Heart right ventricle (tissue), 16 donors: ENCODE measurements around the gene TNFAIP8L3. TPM values are rescaled to one million over a fixed set of nuclear protein-coding genes. Genes with fewer than 3 reads are reported as not detected.
A peak's percentile ranks its signal among the peaks of the same experiment; 100 is the strongest.
"Not testable (repeated sequence)": the region's sequence is repeated elsewhere in the genome, so short reads cannot be mapped to it uniquely, and the experiment has no call there.

Source experiments
- ATAC-seq, 8 donors: fragments of 200-7000 bp; cut with Tn5 transposase; one replicate each; pipeline ENCODE4 v1.9.1; 2020; ENCODE audit warnings: mild to moderate bottlenecking in 8 of 8, moderate library complexity in 8 of 8, moderate number of reproducible peaks in 1 of 8
- DNase-seq, 2 donors: peaks; one replicate each; pipeline ENCODE4 v3.0.0-alpha.2; 2020
- H3K27ac ChIP-seq, 10 donors: fragments of 200-600 bp; sonication (generic) in 2 of 10; one replicate each; pipeline versions ENCODE4 v1.5.0 to v1.8.0; 2020 to 2022; ENCODE audit warnings: mild to moderate bottlenecking in 3 of 10
- H3K27me3 ChIP-seq, 7 donors: fragments of 200-600 bp; one replicate each; pipeline ENCODE4 v1.8.0; 2021 to 2022; ENCODE audit warnings: mild to moderate bottlenecking in 2 of 7
- H3K36me3 ChIP-seq, 9 donors: fragments of 200-600 bp; sonication (generic) in 1 of 9; one replicate each; pipeline versions ENCODE4 v1.5.0 to v1.8.0; 2020 to 2022; ENCODE audit warnings: mild to moderate bottlenecking in 2 of 9
- H3K4me1 ChIP-seq, 9 donors: fragments of 200-600 bp; sonication (generic) in 1 of 9; one replicate each; pipeline versions ENCODE4 v1.5.0 to v1.8.0; 2020 to 2022; ENCODE audit warnings: mild to moderate bottlenecking in 4 of 9
- H3K4me3 ChIP-seq, 10 donors: fragments of 200-600 bp; sonication (generic) in 2 of 10; one replicate each; pipeline versions ENCODE4 v1.5.0 to v1.8.0; 2020 to 2022; ENCODE audit warnings: mild to moderate bottlenecking in 7 of 10, moderate library complexity in 2 of 10
- H3K9me3 ChIP-seq, 11 donors: fragments of 200-600 bp in 10 of 11; sonication (generic) in 2 of 11; one replicate each; pipeline versions ENCODE4 v1.5.0 to v1.8.0; 2013 to 2022; ENCODE audit warnings: mild to moderate bottlenecking in 2 of 11, control low read depth in 1 of 11, moderate library complexity in 1 of 11
- WGBS, 2 donors: extraction: QIAGEN DNeasy Blood & Tissue Kit; methylation state at CpG; one replicate each; pipeline ENCODE4 v1.1.7; 2013; ENCODE audit warnings: inconsistent platforms in 1 of 2; 5-methylcytosine and 5-hydroxymethylcytosine counted together
- intact Hi-C, 10 donors: fragments of 100-400 bp; cut with DNase I; formaldehyde crosslinking; loops; one replicate each; pipeline versions ENCODE4 v1.11.1 to v1.14.2; 2022
- polyA plus RNA-seq, 2 donors: library from polyadenylated mRNA; stranded (reverse); fragments of 200-250 nt; gene quantifications; one replicate each; pipeline ENCODE4 v1.2.3, GENCODE V29; 2013
- total RNA-seq, 10 donors: library from RNA; stranded (reverse); fragmentation: NEBNext Ultra II Directional in 3 of 10; extraction: Animal tissue kit (Norgen Biotek cat#: 25700) in 3 of 10; gene quantifications; one replicate each; pipeline versions ENCODE4 v1.2.1 to v1.2.4, GENCODE V29; 2021 to 2023
- TF ChIP-seq, protein P1 (sequence below), 9 donors: fragments of 200-600 bp; sonication (generic) in 2 of 9; IDR thresholded peaks; one replicate each; pipeline versions ENCODE4 v1.5.0 to v1.8.0; 2021 to 2022; ENCODE audit warnings: antibody characterized with exemption in 9 of 9, mild to moderate bottlenecking in 5 of 9, moderate library complexity in 1 of 9
- donor health status: Arrhythmogenic right ventricular cardiomyopathy.
- donor health status: ischemic (EF 13 %, LVEDD 7.1; RV severe dilation, severe dysfunction).
- donor health status: healthy with polysubstance abuse.
- donor health status: DM: no; HTN: yes; CAD: no.
- donor health status: DM: no; HTN: no; CAD: no.
- donor health status: ischemic (EF 25% LVEDD 6.9; RV normal size, moderate dysfunction).
- donor health status: ischemic (EF 25% LVEDD 5.7; RV mildly dilated, moderate dysfunction).
- donor health status: healthy.
- donor health status: DM: yes; HTN: yes; CAD: no.
- donor health status: Ischemic cardiomyopathy.
- donor health status: ischemic (EF 35%, LVEDD 5.7; RV mildly dilated, moderate dysfunction).
- donor health status: nonischemic (EF 11% LVEDD 7.7; RV severe dilation, severe dysfunction).
- donor health status: DM: yes; HTN: yes; CAD: no.
- donor health status: PGD.
- donor health status: ischemic (EF 29% LVEDD 5.4; RV normal size, mild dysfunction).
- donor health status: nonischemic (EF 23%, LVEDD 6.1; RV moderate dilation, normal function).

Gene TNFAIP8L3
- total and polyA plus RNA-seq, 12 donors, result 1.3 to 14.4 (median 3.4) TPM

DNA sequence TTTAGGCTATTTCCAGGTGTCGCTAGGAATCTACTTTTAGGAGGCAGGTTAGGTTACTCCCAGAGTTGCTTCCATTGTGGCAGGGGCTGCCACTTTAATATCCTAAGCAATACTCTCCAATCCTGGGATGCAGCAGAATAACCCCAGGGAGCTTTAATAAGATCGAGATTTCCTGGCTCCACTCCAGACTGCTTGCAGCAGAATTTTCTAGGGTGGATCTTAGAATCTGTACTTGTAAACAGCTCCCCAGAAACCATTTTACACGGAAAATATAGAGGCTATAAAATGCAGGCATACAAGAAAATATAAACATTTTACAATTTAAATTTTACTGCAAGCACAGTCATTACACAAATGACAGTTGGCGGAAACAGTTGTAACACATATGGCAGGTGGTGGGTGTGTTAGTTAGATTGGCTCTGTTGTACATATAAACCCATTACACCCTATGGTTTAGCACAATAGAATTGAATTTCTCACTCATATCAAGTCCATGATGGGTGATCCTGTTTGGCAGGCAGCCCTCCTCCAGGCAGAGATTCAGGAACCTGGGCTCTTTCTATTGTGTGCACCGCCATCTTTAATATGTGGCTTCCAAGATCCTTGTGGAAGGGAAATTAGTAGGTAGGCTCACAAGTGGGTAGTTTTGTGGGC lies 35.0 kb upstream of the TNFAIP8L3 start:
- no peak for DNase-seq
- 78 to 84% methylated on average over 5 of the region's 5 CpGs for WGBS, 2 donors
- no peaks in the 10 kb centered on the region for H3K27me3 ChIP-seq
- TF ChIP-seq, protein P1, sequence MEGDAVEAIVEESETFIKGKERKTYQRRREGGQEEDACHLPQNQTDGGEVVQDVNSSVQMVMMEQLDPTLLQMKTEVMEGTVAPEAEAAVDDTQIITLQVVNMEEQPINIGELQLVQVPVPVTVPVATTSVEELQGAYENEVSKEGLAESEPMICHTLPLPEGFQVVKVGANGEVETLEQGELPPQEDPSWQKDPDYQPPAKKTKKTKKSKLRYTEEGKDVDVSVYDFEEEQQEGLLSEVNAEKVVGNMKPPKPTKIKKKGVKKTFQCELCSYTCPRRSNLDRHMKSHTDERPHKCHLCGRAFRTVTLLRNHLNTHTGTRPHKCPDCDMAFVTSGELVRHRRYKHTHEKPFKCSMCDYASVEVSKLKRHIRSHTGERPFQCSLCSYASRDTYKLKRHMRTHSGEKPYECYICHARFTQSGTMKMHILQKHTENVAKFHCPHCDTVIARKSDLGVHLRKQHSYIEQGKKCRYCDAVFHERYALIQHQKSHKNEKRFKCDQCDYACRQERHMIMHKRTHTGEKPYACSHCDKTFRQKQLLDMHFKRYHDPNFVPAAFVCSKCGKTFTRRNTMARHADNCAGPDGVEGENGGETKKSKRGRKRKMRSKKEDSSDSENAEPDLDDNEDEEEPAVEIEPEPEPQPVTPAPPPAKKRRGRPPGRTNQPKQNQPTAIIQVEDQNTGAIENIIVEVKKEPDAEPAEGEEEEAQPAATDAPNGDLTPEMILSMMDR (IDR thresholded peaks at IDR 0.05), result no peak
- H3K4me3 ChIP-seq, result no peak overlapping the region
- no peaks in the 10 kb centered on the region for H3K9me3 ChIP-seq
- H3K27ac ChIP-seq, result no peak overlapping the region
- intact Hi-C loops, result loop anchor here in 1 of 10 donors (10.0 kb wide), 1 partner anchor 55 kb away; no protein-coding TSS in a partner anchor
- peaks cover 0 to 20% (median 2%) of the 10 kb centered on the region in 9 donors for H3K4me1 ChIP-seq
- ATAC-seq, result no peak
- no peaks in the 10 kb centered on the region for H3K36me3 ChIP-seq

DNA sequence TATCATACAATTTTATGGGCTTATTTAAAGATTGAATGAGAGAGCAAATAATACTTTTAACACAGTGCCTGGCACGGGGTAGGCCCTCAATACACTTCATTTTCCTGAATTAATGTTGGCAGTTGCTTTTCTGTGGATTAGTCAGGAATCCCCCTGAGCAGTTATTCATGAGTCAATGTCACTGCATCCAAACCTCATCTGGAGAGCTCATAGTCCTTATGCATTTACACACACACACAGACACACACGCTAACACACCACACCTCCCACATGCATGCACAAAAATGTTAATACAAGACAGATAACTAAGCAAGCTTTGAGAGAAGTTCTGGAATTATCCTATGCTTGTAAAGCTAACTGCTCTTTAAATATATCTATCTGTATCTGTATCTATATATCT lies 34.0 kb upstream of the TNFAIP8L3 start:
- Histone ChIP-seq H3K4me3 (no peak overlapping the region), H3K27me3 (no peaks in the 10 kb centered on the region), H3K27ac (no peak overlapping the region), H3K9me3 (peaks cover 0 to under 1% (median 0%) of the 10 kb centered on the region in 11 donors), H3K4me1 (peaks cover 0 to 16% (median 2%) of the 10 kb centered on the region in 9 donors), H3K36me3 (no peaks in the 10 kb centered on the region)
- DNase-seq (no peak), ATAC-seq (no peak)
- TF ChIP-seq, protein P1 (IDR thresholded peaks at IDR 0.05), result no peak
- WGBS, 2 donors, result 93 to 97% methylated on average over 2 of the region's 2 CpGs
- intact Hi-C loops, result no loop called here

DNA sequence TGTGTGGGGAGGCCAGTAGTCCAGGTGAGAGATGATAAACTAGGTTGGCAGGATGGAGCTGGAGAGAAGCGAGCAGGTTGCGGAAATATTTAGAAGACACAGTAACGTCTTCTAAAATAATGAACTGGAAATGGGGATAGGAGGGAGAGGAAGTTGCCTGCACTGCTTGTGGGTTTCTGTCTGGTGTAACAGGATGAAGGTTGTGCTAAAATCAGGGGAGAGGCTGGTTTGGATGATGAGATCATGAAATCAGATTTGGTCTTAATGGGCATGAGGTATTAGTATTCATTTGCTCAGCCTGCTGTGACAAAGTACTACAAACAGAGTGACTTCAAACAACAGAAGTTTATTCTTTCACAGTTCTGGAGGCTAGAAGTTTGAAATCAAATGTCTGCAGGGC lies 32.1 kb upstream of the TNFAIP8L3 start:
- H3K27me3 ChIP-seq, result no peaks in the 10 kb centered on the region
- TF ChIP-seq, protein P1 (IDR thresholded peaks at IDR 0.05), result no peak
- no peak overlapping the region for H3K27ac ChIP-seq
- WGBS, 2 donors, result 84 to 85% methylated on average over 3 of the region's 3 CpGs
- peaks cover 0 to 15% (median 0%) of the 10 kb centered on the region in 11 donors for H3K9me3 ChIP-seq
- no peak overlapping the region for H3K4me3 ChIP-seq
- no peak for DNase-seq
- peak in 1 of 8 donors; percentile 24 for ATAC-seq
- peaks cover 0 to 1% (median 0%) of the 10 kb centered on the region in 9 donors for H3K4me1 ChIP-seq
- intact Hi-C loops, result no loop called here
- no peaks in the 10 kb centered on the region for H3K36me3 ChIP-seq

DNA sequence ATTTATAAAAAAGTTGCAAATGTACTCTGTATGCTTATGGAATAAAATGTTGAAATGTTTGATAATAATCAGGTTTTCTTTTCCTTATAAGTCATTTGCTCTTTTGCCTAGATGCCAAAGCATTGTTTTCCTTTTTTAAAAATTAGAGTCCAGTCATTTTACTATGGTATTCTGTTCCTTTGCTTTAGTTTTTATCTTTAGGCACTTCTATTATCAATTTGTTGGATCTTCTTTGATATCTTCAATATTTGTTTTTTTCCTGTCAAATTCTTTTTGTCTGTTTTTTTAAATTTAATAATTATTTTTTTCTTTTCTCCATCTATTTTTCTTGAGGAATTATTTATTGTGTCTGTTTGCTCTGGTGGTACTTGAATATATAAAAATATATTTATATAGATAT lies 28.3 kb upstream of the TNFAIP8L3 start:
- ATAC-seq, intact Hi-C loops: not testable (repeated sequence)

DNA sequence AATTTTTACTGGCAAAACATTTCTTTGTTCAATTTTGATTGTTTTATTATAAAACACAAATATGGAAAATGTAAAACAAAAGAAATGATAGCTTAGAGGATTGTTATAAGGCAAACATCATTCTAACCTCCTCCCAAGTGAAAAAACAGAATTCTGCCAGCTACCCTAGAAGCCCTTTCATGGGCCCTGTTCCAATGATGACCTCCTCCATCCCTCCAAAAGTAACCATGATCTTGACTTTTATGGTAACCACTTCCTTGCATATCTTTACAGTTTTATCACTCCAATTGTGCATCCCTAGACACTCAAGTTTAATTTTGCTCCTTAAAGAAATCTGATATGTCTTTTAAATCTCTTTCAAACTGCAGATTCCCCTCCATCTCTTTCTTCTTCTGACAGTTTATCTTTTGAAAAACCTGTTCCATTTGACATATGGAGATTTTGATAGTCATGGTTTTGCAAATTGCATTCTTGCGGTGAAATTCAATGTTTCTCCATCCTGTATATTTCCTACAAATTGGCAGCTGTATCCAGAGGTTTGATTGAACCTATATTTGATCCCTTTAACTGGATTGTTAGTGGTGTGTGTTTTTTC lies 27.0 kb upstream of the TNFAIP8L3 start:
- Histone ChIP-seq H3K4me3 (no peak overlapping the region), H3K4me1 (peaks cover 0 to 12% (median 0%) of the 10 kb centered on the region in 9 donors), H3K27me3 (no peaks in the 10 kb centered on the region), H3K27ac (no peak overlapping the region), H3K9me3 (peaks cover 0 to 15% (median 0%) of the 10 kb centered on the region in 11 donors), H3K36me3 (no peaks in the 10 kb centered on the region)
- TF ChIP-seq, protein P1 (IDR thresholded peaks at IDR 0.05), result no peak
- no peak for DNase-seq
- no peak for ATAC-seq
- intact Hi-C loops, result no loop called here
- 98 to 100% methylated on average over 1 of the region's 1 CpG for WGBS, 2 donors

More for the DNA sequence above, 28.3 kb upstream of the TNFAIP8L3 start:
- not testable (repeated sequence) for H3K4me3 ChIP-seq, H3K27ac ChIP-seq, DNase-seq, H3K36me3 ChIP-seq, H3K27me3 ChIP-seq
- Histone ChIP-seq H3K4me1 (peaks cover 0 to 12% (median 0%) of the 10 kb centered on the region in 9 donors), H3K9me3 (peaks cover 0 to 15% (median 0%) of the 10 kb centered on the region in 11 donors)
